K562 (cell line): ENCODE results near the gene MDH1B.

Source experiments
- AFF1 ChIP-seq, 2 experiments: fragments of 450-650 bp; IDR thresholded peaks; 2 replicates each; pipeline ENCODE4 v1.6.1; 2018; ENCODE audit warnings: mild to moderate bottlenecking in 2 of 2, low read depth in 1 of 2; ENCODE audit not compliant: partially characterized antibody in 2 of 2
- CTBP1 ChIP-seq: fragments of 450-650 bp; IDR thresholded peaks from 2 replicates; pipeline ENCODE4 v1.6.1; 2016; ENCODE audit warnings: borderline replicate concordance
- CTCF ChIP-seq, 3 experiments: IDR thresholded peaks in 2 of 3; conservative IDR thresholded peaks in 1 of 3; 2 replicates each; pipeline ENCODE4 v1.5.1; 2011 to 2012; ENCODE audit warnings: low read length in 3 of 3, mild to moderate bottlenecking in 3 of 3, control low read depth in 2 of 3, improper control_type of control experiment in 1 of 3, inconsistent platforms in 1 of 3, low read depth in 1 of 3, mixed read lengths in 1 of 3, moderate library complexity in 1 of 3; ENCODE audit not compliant: insufficient read depth in 2 of 3
- ERF ChIP-seq: fragments of 450-650 bp; formaldehyde crosslinking; IDR thresholded peaks from 2 replicates; pipeline ENCODE4 v1.4.0; 2020; ENCODE audit warnings: mild to moderate bottlenecking, mixed read lengths
- NRF1 ChIP-seq, 2 experiments: fragments of 450-650 bp; IDR thresholded peaks in 1 of 2; conservative IDR thresholded peaks in 1 of 2; 2 replicates each; pipeline ENCODE4 v1.6.1; 2014; ENCODE audit warnings: mild to moderate bottlenecking in 2 of 2

- TF ChIP-seq NRF1 (conservative IDR thresholded peaks at IDR 0.05 in 1 of 2, IDR thresholded peaks at IDR 0.05 in 1 of 2) (no peak), CTBP1 (no peak), AFF1 (IDR thresholded peaks at IDR 0.05; ENCODE audit: low read depth in 1 of 2, partially characterized antibody in 2 of 2) (no peak), CTCF (IDR thresholded peaks at IDR 0.05 in 2 of 3, conservative IDR thresholded peaks at IDR 0.05 in 1 of 3; ENCODE audit: insufficient read depth in 2 of 3, low read depth in 1 of 3, low read length in 3 of 3) (no peak), ERF (CRISPR knock-in tag) (no peak)
Observed at GRCh38 chr2:206804326-206804725, 39.2 kb upstream of the MDH1B start.
